PC-9 (cell line): ENCODE measurements around the gene GFI1.

Source experiments
- CTCF ChIP-seq: fragments of 200-600 bp; sonication (generic); conservative IDR thresholded peaks from 2 replicates; pipeline ENCODE4 v1.6.1; 2017; ENCODE audit warnings: mixed run types, antibody characterized with exemption, mild to moderate bottlenecking, moderate library complexity
- EZH2 ChIP-seq: fragments of 200-600 bp; sonication (generic); IDR thresholded peaks from 2 replicates; pipeline ENCODE4 v1.8.0; 2017; ENCODE audit warnings: antibody characterized with exemption, low read depth

- TF ChIP-seq CTCF (no peak), EZH2 (no peak)
Measured at GRCh38 chr1:92519043-92519442, 32.3 kb upstream of the GFI1 start.
